GM12874 (cell line): ENCODE measurements around the gene IFRD2.

Experiments
- TF ChIP-seq, protein P1 (sequence below): IDR thresholded peaks from 2 replicates; pipeline ENCODE4 v1.5.1; 2011; ENCODE audit warnings: low read depth, mild to moderate bottlenecking, control low read depth, low read length, moderate library complexity; ENCODE audit not compliant: insufficient read depth

Gene IFRD2

DNA sequence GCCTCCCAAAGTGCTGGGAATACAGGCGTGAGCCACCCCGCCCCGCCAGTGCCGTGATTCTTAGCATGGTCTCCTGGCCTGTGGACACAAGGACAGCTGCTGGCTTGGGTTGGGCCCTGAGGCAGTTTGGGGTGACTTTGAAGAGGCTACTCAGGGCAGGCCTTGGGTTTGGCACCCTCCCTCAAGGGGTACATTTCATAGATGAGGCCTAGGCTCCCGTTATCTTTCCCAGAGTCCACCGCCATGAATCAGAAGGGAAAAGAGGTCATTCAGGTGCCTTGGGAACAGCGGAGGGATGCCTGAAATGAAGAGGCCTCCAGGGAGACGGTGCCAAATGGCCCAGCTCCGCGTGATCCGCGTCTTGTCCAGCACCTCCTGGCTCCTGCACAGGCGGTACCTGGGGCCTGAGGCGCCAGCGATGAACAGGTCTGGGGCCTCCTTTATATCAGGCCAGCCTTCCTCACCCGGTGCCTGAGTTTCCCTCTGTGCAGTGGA, 46.9 kb downstream of the IFRD2 start:
- TF ChIP-seq, protein P1, sequence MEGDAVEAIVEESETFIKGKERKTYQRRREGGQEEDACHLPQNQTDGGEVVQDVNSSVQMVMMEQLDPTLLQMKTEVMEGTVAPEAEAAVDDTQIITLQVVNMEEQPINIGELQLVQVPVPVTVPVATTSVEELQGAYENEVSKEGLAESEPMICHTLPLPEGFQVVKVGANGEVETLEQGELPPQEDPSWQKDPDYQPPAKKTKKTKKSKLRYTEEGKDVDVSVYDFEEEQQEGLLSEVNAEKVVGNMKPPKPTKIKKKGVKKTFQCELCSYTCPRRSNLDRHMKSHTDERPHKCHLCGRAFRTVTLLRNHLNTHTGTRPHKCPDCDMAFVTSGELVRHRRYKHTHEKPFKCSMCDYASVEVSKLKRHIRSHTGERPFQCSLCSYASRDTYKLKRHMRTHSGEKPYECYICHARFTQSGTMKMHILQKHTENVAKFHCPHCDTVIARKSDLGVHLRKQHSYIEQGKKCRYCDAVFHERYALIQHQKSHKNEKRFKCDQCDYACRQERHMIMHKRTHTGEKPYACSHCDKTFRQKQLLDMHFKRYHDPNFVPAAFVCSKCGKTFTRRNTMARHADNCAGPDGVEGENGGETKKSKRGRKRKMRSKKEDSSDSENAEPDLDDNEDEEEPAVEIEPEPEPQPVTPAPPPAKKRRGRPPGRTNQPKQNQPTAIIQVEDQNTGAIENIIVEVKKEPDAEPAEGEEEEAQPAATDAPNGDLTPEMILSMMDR = no peak

DNA sequence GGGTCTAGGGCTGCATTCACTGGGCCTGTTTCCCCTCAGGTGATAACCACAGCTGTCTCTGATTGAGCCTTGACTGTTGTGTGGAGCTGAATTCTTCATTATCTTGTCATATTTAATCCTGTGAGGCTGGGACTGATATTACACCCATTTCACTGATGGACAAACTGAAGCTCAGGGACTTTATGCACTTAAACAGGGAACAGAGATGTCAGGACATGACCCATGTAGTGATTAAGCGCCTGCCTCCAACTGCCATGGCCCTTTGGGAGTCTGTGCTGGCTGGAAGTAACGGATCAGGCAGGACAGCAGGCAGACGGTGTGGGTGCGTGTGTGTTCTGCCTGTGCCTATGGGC, 48.7 kb downstream of the IFRD2 start:
- TF ChIP-seq, protein P1 = no peak

DNA sequence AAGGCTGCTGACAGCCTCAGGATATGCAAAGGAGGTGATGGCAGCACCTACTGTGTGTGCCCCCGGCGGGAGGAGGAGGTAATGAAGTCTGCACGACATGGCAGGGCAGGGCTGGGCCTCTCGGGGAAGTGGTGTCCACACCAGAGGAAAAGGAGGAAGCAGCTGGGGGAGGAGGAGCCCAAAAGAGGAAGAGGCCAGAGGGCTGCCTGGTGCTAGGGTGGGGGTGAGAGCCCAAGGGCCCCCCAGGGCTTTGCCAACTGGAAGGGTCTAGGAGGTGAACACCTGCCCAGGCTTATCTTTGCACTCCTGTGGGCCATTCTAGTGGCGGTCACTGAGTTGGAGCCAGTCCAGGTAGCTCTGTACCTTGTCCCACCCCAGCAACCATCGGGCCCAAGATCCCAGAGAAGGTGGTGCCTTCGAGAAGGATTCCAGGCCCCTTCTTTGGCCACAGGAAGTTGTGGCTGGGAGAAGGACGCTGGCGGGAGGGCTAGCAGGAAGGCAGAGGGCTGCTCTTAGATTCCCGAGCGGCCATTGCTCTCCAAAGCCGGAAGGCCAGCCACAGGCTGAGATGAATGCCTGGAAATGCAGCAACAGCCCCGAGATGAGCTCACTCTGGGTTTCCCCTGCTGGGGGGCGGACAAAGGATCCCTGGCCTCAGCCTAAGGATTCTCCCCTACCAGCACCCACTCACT, 49.2 kb downstream of the IFRD2 start:
- TF ChIP-seq, protein P1 = no peak

DNA sequence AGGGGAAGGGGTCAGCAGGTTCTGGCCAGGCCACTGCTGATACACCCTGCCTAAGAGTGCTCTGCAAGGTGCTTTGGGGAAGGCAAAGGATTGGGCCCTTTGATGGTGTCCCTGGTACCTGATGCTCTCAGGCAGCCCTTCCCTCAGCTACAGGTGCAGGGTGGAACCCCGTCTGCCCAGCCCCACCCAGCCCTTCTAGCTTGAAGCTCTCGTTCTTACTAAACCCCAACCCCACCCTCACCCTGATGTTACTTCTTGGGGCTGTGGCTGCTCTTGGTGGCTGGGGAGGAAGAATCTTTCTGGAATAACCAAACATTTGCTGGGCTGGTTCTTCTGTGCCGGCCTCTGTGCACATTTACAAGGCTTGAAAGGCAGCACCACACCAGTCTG, 49.9 kb downstream of the IFRD2 start:
- TF ChIP-seq, protein P1 = no peak

DNA sequence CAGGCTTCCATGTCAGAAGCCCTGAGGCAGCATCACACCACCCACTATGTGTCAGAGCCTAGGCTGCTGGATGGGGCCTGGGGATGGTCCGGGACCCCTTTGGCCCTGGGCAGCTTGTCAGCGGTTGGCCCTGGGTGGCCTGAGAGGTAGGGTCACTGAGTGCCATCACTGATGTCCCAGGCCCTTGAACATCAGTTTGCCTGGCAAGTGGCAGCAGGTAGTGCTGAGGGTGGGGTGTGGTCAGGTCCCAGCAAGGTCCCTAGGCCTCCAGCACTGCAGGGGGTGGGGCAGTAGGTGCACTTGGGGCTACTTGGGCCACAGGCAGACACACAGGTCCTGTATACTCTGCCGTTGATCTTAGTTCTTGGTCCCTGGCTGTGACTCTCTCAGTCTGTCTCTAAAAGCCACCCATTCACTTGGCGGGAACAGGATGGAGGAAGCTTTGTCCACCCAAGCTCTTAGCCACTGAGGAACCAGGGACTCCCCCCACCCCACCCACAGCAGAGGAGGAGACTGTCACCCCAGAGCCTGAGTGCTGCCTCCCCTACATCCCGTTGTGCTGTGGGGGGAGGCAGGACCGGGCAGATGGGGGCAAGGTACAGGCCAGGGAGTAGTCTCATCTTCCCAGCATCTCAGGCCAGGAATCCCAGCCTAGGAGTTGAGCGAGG, 50.4 kb downstream of the IFRD2 start:
- TF ChIP-seq, protein P1 = no peak

DNA sequence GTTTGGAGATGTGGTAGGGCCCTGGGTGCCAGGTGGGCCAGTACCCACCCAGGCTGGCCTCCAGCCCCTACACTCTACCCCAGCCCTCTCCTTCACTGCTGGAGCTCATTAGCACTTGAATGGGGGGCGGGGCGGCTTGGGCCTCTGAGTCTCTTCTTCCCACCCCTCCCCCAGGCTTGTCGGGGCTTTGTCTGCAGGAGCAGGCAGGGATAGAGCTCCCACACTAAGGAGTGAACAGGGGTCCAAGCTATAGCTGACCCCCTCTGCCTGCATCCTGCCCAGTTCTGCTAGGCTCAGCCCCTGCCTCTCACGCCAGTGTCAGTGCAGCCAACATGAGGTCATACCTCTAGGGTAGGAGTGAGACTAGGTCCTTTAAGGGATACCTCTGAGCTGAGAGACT, 51.1 kb downstream of the IFRD2 start:
- TF ChIP-seq, protein P1 = no peak

DNA sequence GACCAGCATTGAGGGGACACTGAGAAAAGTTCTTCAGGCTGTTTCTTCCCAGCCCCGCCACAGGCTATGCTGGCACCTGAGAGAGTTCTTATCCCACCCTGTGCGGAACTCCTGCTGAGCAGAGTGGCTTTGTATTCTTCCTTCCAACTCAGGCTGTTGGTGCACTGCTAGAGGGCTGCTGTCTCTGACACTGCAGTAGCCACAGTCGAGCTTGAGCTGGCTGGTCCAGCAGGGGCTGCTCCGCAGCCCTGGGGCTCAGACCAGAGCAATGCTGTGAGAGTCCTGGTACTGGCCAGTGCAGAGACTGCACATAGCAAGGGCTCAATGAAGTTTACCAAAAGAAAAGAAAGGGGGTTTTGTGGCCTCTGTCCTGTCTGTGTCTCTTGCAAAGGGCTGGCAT, 52.6 kb downstream of the IFRD2 start:
- TF ChIP-seq, protein P1 = no peak
